Smooth muscle cell (in vitro differentiated cells): ENCODE data around the gene ZG16. TPM values are rescaled to one million over a fixed set of nuclear protein-coding genes. Genes with fewer than 3 reads are reported as not detected.
"Not testable (repeated sequence)": the region's sequence is repeated elsewhere in the genome, so short reads cannot be mapped to it uniquely, and the experiment has no call there.

Experiments
- DNase-seq: peaks from one replicate; lab custom pipeline; 2025; ENCODE audit not compliant: unreplicated experiment; lab: John Stamatoyannopoulos, UW
- H2AFZ ChIP-seq: fragments of 200-600 bp; sonication (generic); 2 replicates; pipeline ENCODE4 v1.6.0; 2016; ENCODE audit warnings: antibody characterized with exemption, low read depth, mild to moderate bottlenecking
- H3F3A ChIP-seq: fragments of 200-600 bp; sonication (generic); 2 replicates; pipeline ENCODE4 v1.6.0; 2017; ENCODE audit warnings: antibody characterized with exemption, low read depth
- H3K27ac ChIP-seq: fragments of 200-600 bp; sonication (generic); 2 replicates; pipeline ENCODE4 v1.5.1; 2016; ENCODE audit warnings: low read depth, mild to moderate bottlenecking
- H3K27me3 ChIP-seq: fragments of 200-600 bp; sonication (generic); 2 replicates; pipeline ENCODE4 v1.6.1; 2016; ENCODE audit warnings: low read depth, mild to moderate bottlenecking
- H3K36me3 ChIP-seq: fragments of 200-600 bp; sonication (generic); 2 replicates; pipeline ENCODE4 v1.5.1; 2016; ENCODE audit warnings: low read depth
- H3K4me1 ChIP-seq: fragments of 200-600 bp; sonication (generic); 2 replicates; pipeline ENCODE4 v1.5.1; 2016; ENCODE audit warnings: low read depth
- H3K4me2 ChIP-seq: fragments of 200-600 bp; sonication (generic); 2 replicates; pipeline ENCODE4 v1.6.0; 2016; ENCODE audit warnings: mild to moderate bottlenecking
- H3K4me3 ChIP-seq: fragments of 200-600 bp; sonication (generic); 2 replicates; pipeline ENCODE4 v1.5.1; 2016; ENCODE audit warnings: mild to moderate bottlenecking
- H3K79me2 ChIP-seq: fragments of 200-600 bp; sonication (generic); 2 replicates; pipeline ENCODE4 v1.6.0; 2016; ENCODE audit warnings: low read depth, mild to moderate bottlenecking
- H3K9ac ChIP-seq: fragments of 200-600 bp; sonication (generic); 2 replicates; pipeline ENCODE4 v1.6.0; 2016; ENCODE audit warnings: low read depth
- H3K9me3 ChIP-seq: fragments of 200-600 bp; sonication (generic); replicated peaks from 2 replicates; pipeline ENCODE4 v1.5.1; 2016; ENCODE audit warnings: low read depth
- H4K20me1 ChIP-seq: fragments of 200-600 bp; sonication (generic); 2 replicates; pipeline ENCODE4 v1.6.0; 2016; ENCODE audit warnings: low read depth
- WGBS: methylation state at CpG from one replicate; pipeline ENCODE4 v1.1.7; 2016; ENCODE audit warnings: low lambda C conversion rate; 5-methylcytosine and 5-hydroxymethylcytosine counted together
- polyA plus RNA-seq: library from polyadenylated mRNA; unstranded; fragments of >200 nt; fragmentation: Nextera tagmentation; extraction: Ambion mirVana; gene quantifications from 2 replicates; pipeline ENCODE4 v1.2.1, GENCODE V29; 2016
- total RNA-seq: library from RNA; depleted of rRNA; stranded (reverse); fragments of >200 nt; gene quantifications from 2 replicates; pipeline ENCODE4 v1.2.3, GENCODE V29; 2014
- TF ChIP-seq, protein P1 (sequence below): fragments of 200-600 bp; sonication (generic); IDR thresholded peaks from 2 replicates; pipeline ENCODE4 v1.5.1; 2017; ENCODE audit warnings: borderline replicate concordance, mild to moderate bottlenecking, antibody characterized with exemption; ENCODE audit not compliant: insufficient read depth, poor library complexity, severe bottlenecking

ZG16 gene
- total and polyA plus RNA-seq, 2 experiments from 2014 or later, result not detected

DNA sequence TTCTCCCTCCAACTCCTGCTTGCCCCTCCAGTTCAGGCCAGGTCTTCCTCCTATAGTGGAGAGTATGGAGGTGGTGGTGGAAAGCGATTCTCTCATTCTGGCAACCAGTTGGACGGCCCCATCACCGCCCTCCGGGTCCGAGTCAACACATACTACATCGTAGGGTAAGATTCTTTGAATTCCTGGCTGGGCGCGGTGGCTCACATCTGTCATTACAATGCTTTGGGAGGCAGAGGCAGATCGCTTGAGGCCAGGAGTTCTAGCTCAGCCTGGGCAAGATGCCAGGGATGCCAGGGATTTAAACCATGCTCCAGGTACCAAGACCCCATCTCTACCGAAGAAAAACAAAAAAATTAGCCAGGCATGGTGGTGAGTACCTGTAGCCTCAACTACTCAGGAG is 1.4 kb downstream of the ZG16 start:
- Histone ChIP-seq H2AFZ (no peak overlapping the region), H3K27ac (no peak overlapping the region), H3K4me1 (no peaks in the 10 kb centered on the region), H3K4me2 (no peak overlapping the region), H3F3A (no peaks in the 10 kb centered on the region), H3K27me3 (no peaks in the 10 kb centered on the region), H3K9me3 (no peaks in the 10 kb centered on the region), H3K79me2 (no peaks in the 10 kb centered on the region), H3K9ac (no peak overlapping the region), H3K36me3 (no peaks in the 10 kb centered on the region), H3K4me3 (no peak overlapping the region), H4K20me1 (no peaks in the 10 kb centered on the region)
- DNase-seq, result no peak
- TF ChIP-seq, protein P1, sequence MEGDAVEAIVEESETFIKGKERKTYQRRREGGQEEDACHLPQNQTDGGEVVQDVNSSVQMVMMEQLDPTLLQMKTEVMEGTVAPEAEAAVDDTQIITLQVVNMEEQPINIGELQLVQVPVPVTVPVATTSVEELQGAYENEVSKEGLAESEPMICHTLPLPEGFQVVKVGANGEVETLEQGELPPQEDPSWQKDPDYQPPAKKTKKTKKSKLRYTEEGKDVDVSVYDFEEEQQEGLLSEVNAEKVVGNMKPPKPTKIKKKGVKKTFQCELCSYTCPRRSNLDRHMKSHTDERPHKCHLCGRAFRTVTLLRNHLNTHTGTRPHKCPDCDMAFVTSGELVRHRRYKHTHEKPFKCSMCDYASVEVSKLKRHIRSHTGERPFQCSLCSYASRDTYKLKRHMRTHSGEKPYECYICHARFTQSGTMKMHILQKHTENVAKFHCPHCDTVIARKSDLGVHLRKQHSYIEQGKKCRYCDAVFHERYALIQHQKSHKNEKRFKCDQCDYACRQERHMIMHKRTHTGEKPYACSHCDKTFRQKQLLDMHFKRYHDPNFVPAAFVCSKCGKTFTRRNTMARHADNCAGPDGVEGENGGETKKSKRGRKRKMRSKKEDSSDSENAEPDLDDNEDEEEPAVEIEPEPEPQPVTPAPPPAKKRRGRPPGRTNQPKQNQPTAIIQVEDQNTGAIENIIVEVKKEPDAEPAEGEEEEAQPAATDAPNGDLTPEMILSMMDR, result no peak
- WGBS, result 39% methylated on average over 10 of the region's 10 CpGs

DNA sequence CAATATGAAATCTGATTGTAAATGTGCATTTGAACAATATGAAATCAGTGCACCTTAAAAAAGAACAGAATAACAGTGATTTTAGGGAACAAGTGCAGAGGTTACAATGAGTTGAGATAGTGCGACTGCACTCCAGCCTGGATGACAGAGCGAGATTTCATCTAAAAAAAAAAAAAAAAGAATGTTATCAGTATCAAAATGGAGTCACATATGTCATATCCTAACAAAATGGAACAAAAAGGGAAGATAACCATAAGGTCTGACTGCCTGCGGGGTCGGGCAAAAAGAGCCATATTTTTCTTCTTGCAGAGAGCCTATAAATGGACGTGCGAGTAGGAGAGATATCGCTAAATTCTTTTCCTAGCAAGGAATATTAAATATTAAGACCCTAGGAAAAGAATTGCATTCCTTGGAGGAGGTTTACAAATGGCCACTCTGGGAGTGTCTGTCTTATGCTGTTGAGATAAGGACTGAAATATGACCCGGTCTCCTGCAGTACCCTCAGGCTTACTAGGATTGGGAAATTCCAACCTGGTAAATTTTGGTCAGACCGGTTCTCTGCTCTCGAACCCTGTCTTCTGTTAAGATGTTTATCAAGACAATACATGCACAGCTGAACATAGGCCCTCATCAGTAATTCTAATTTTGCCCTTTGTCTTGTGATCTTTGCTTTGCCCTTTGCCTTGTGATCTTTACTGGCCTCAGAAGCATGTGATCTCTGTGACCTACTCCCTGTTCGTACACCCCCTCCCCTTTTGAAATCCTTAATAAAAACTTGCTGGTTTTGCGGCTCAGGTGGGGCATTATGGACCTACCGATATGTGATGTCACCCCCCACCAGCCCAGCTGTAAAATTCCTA is 5.3 kb downstream of the ZG16 start:
- H2AFZ ChIP-seq, H3K4me1 ChIP-seq, H3K9ac ChIP-seq, DNase-seq, H3K4me3 ChIP-seq, H3F3A ChIP-seq, H4K20me1 ChIP-seq, H3K4me2 ChIP-seq, H3K27me3 ChIP-seq, H3K79me2 ChIP-seq, H3K9me3 ChIP-seq, H3K36me3 ChIP-seq: not testable (repeated sequence)
- WGBS, result 78% methylated on average over 13 of the region's 13 CpGs
- peak overlapping the region; percentile 11 for H3K27ac ChIP-seq

DNA sequence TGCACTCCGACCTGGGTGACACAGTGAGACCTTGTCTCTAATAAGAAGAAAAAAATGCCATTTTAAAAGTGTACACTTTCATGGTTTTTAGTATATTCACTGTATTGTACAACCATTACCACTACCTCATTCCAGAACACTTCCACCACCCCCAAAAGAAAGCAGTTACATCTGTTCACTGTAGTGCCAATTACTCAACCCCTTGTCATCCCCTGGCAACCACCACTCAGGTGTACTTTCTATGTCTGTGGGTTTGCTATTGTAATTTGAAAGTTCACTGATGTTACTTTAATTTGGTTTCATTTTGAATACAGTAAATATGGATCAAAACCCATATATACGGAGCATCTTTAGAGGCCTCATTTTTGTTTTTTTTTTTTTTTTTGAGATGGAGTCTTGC is 6.1 kb downstream of the ZG16 start:
- no peaks in the 10 kb centered on the region for H3F3A ChIP-seq
- H3K4me1 ChIP-seq, result no peaks in the 10 kb centered on the region
- H3K4me2 ChIP-seq, result no peak overlapping the region
- H3K36me3 ChIP-seq, result no peaks in the 10 kb centered on the region
- no peak overlapping the region for H2AFZ ChIP-seq
- H3K27ac ChIP-seq, result peak overlapping the region; percentile 11
- no peaks in the 10 kb centered on the region for H4K20me1 ChIP-seq
- no peaks in the 10 kb centered on the region for H3K9me3 ChIP-seq
- H3K4me3 ChIP-seq, result no peak overlapping the region
- DNase-seq, result no peak
- H3K9ac ChIP-seq, result no peak overlapping the region
- WGBS, result 100% methylated on average over 2 of the region's 2 CpGs
- TF ChIP-seq, protein P1, result no peak
- H3K27me3 ChIP-seq, result no peaks in the 10 kb centered on the region
- H3K79me2 ChIP-seq, result no peaks in the 10 kb centered on the region

DNA sequence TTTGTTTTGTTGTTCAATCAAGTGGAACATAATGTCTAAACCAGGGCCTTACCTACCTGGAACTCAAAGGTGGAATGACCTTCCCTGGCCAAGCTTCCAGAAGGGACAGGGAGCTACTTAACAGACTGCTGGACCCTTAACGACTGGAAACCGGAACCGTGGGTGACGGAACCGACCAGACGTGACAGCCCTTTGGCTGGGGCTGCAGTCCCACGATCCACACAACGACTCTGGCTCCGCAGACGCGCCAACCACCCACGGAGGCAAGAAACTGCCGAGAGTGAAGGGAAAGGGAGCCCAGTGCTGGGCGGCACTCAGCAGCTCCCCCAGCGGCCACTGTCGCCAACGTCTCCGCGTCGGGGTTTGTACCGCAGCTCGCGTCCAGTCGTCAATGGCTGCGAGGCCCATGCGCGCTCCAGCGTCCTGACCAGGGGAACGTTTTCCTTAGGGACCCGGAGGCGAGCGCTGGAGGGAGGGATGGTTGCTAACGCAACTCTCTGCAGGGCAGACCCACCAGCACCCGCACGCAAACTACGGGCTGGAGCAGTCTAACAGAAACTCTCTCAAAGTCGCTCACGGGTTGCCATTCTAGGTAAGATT is 6.9 kb downstream of the ZG16 start:
- no peaks in the 10 kb centered on the region for H4K20me1 ChIP-seq
- H3K4me2 ChIP-seq, result peak overlapping the region; percentile 83
- H3K4me3 ChIP-seq, result peak overlapping the region; percentile 34
- H3K9me3 ChIP-seq, result no peaks in the 10 kb centered on the region
- H3K9ac ChIP-seq, result no peak overlapping the region
- 9% methylated on average over 38 of the region's 38 CpGs for WGBS
- H3K27ac ChIP-seq, result no peak overlapping the region
- DNase-seq, result peak; percentile 51
- H3F3A ChIP-seq, result no peaks in the 10 kb centered on the region
- H3K27me3 ChIP-seq, result no peaks in the 10 kb centered on the region
- H2AFZ ChIP-seq, result peak overlapping the region; percentile 86
- TF ChIP-seq, protein P1, result peak; percentile 65
- H3K4me1 ChIP-seq, result peaks cover 5% of the 10 kb centered on the region
- no peaks in the 10 kb centered on the region for H3K36me3 ChIP-seq
- no peaks in the 10 kb centered on the region for H3K79me2 ChIP-seq

DNA sequence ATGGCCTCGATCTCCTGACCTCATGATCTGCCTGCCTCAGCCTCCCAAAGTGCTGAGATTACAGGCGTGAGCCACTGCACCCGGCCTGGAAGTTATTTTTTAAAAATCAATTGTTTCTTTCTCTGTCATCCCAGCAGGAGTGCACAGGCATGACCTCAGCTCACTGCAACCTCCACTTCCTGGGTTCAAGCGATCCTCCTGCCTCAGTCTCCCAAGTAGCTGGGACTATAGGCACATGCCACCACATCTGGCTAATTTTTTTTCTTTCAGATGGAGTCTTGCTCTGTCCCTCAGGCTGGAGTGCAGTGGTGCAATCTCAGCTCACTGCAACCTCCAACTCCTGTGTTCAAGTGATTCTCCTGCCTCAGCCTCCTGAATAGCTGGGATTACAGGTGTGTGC is 9.1 kb downstream of the ZG16 start:
- not testable (repeated sequence) for H2AFZ ChIP-seq, H3K4me2 ChIP-seq, H3K9ac ChIP-seq, H3K36me3 ChIP-seq, H3K4me3 ChIP-seq, H3F3A ChIP-seq, DNase-seq, H3K27ac ChIP-seq, H4K20me1 ChIP-seq, H3K27me3 ChIP-seq, H3K9me3 ChIP-seq
- Histone ChIP-seq H3K79me2 (peaks cover 13% of the 10 kb centered on the region), H3K4me1 (peaks cover 13% of the 10 kb centered on the region)
- 93% methylated on average over 4 of the region's 4 CpGs for WGBS
